ENCODE data around the gene GIMAP7.
"Not testable (repeated sequence)": the region's sequence is repeated elsewhere in the genome, so short reads cannot be mapped to it uniquely, and the experiment has no call there.

The GIMAP7 gene

DNA sequence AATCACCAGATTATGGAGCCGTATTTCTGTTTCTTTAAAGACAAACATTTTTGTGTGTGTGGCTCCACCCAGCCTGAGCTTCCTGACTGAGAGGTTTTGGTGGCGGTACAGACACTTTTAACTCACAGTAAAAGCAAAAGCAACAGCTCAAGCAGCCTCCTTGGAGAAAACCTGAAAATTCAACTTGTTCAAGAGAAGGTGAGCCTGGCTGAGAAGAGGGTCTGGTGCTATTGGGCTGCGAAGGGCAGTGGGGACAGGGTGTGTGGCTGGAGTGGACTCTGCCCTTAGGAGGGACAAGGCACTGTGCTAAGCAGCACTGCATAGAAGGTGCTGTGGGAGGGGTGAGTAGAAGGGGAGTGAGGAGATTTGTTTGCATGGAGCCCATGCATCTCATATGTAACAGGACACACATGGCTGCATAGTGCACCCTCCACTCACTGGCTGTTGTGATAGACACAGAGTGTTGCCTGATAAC is at the start of gene GIMAP7:
Gene GIMAP7, plus strand, starts transcription at position 125 of the 475 bp plus-strand sequence. CDS start 5,103 bp downstream, outside the sequence.
- in situ Hi-C loops (cut with MboI; ENCODE audit: low sequenced_read_pairs), result no loop called here

DNA sequence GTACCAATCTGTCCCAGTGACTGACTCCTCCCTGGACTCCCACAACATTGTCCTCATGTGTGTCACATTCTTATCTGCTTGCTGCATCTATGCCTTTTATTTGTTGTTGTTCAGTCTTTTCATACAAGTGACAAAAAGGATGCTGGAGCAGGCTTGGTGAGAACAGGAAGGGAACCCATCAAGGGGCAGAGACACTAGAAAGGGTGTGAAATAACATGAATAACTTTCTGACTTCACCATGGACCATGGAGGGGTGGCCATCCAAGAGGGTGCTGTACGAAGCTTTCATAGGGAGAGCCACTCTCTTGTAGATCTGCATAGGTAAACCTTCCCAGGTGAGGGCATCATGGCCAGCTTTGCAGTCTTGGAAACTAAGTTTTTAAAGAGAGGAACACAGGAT is 49.7 kb upstream of the GIMAP7 start:
- in situ Hi-C loops (cut with MboI; ENCODE audit: low sequenced_read_pairs), result no loop called here

DNA sequence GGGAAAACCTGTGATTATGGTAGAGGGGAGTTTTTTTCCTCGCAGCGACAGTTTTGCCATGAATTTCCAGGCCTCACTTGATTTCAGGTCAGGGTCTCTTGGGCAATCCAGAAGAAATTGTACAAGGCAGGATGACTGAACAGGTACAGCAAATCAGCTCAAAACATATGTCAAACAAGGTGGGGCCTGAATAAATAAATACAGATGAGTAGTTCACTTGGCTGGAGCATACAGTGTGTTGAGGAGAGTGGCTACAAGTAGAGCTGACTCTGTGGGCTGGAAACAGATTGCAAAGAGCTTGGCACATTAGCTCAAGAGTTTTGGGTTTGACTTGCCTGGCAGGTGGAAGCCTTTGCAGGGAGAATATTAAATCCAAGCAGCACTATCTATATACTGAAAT is 49.3 kb upstream of the GIMAP7 start:
- in situ Hi-C loops (cut with MboI; ENCODE audit: low sequenced_read_pairs), result no loop called here

DNA sequence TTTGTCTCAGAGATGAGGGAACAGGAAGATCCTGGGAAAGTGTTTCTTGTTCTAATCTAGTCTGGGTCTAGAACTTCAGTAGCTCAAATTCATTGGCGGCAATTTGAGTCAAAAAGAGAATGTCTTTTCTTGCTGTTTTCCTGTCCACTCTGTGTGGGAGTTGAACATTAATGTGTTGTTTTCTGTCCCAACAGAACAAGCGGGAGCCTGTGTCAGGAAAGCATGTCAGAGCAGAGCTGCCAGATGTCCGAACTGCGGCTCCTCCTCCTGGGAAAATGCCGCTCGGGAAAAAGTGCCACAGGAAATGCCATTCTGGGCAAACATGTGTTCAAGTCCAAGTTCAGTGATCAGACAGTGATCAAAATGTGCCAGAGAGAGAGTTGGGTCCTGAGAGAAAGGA is 48.2 kb upstream of the GIMAP7 start:
- in situ Hi-C loops (cut with MboI; ENCODE audit: low sequenced_read_pairs), result no loop called here

DNA sequence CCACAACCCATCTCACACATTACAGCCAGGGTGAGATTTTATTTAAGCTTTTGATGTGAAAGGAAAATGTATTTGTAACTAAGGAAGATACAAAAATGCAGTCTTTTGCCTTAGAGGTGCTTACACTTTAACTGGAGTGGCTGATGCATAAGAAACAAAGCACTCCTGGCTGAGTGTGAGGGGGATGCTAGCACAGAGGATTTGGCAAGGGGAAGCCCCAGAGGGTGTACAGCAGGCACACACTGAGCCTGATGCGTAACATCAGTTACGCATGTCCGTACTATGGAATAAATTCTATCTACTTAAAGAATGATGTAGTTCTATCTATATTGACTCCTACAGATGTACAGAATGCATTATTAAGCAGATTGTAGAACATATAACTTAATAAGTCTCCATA is 46.4 kb upstream of the GIMAP7 start:
- in situ Hi-C loops (cut with MboI; ENCODE audit: low sequenced_read_pairs), result no loop called here

DNA sequence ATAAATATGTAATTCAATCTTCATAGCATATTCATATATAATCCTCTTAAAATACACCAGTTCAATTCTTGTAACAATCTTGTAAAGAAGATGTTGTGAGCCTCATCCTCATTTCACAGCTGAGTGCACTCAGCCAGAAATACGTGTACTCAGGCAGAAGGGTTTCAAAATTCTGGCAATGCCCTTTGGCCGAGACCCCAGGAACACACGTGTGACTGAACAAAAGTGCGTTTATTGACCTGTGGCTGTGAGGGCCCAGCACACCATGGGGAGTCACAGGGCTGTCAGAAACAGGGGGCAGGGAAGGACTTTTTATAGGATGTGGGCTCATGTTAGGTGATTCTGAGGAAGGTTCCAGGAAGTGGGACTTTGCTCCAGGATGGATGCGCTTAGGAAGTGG is 42.8 kb upstream of the GIMAP7 start:
- in situ Hi-C loops (cut with MboI; ENCODE audit: low sequenced_read_pairs), result no loop called here

DNA sequence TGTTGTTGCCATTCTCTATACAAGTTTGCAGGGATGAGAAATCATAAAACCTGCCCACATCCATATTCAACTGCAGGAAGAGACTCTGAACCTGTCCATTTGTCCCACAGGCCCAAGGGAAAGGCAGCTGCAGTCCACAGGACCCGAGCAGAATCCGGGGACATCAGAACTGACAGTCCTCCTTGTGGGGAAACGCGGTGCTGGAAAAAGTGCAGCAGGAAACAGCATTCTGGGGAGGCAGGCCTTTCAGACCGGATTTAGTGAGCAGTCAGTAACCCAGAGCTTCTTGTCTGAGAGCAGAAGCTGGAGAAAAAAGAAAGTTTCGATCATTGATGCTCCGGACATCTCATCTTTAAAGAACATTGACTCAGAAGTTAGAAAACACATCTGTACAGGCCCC is 40.8 kb upstream of the GIMAP7 start:
- in situ Hi-C loops (cut with MboI; ENCODE audit: low sequenced_read_pairs), result no loop called here

DNA sequence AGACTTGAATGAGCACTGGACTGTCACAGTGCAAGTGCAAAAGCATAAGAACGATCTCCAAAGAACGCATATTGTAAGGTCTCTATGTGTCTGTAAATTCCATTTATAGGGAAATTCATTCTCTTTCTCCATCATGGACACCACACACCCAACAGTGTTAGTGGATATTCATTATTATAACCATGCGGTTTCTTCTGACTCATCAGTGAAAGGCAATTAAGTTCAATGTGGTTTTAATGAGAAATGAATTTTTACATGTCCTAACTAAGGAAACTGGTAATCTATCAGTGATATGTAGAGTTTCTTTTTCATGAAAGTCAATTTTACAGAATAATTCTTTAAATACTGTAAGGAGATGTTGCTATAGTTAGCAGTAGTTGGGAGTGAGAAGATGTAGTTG is 38.4 kb upstream of the GIMAP7 start:
- in situ Hi-C loops (cut with MboI; ENCODE audit: low sequenced_read_pairs), result no loop called here

DNA sequence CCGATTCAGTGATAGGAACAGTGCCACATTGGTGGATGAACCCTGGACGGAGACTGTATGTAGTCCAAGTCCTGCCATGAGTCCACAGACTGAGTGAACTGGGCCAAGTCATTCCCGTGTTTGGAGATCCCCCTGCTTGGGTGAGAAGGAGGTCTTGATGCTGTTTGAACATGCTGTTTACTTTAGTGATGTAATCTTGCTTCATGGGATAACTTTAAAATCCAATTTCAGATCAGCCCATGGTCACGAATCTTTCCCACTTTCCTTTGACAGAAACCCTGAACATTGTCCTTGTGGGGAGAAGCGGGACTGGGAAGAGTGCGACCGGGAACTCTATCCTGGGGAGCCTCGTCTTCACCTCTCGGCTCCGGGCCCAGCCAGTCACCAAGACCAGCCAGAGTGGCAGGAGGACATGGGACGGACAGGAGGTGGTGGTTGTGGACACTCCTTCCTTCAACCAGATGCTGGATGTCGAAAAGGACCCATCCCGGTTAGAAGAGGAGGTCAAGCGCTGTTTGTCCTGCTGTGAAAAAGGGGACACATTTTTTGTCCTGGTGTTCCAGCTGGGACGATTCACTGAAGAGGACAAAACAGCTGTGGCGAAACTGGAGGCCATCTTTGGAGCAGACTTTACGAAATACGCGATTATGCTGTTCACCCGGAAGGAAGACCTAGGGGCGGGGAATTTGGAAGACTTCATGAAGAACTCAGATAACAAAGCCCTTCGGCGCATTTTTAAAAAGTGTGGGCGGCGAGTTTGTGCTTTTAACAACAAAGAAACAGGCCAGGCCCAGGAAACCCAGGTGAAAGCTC is 37.6 kb upstream of the GIMAP7 start:
- in situ Hi-C loops (cut with MboI; ENCODE audit: low sequenced_read_pairs), result no loop called here

DNA sequence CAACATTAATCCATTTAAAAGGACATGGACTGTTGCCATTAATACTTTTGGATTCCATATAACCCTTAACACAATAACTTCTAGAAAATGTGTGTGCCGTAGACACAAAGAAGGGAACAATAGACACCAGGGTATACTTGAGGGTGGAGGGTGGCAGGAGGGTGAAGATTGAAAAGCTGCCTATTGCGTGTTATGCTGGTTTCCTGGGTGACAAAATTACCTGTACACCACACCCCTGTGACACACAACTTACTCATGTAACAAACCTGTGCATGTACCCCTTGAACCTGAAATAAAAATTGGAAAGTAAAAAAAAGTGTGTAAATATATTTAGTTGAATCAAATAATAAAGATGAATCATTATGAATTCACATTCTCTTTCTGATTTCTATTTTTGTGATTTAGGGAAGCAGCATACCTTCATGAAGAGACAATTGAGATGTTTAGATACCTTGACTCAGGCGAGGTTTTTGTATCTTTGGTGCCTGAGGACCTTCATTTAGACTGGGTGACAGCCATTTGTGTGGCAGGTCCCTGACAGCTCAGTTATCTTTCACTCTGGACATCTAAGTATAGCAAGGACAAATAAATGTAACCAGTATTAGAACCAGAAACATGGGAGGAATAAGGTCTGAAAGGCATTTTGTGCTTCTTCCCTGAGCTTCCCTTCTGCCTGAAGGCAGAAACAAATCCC is 35.5 kb upstream of the GIMAP7 start:
- in situ Hi-C loops (cut with MboI; ENCODE audit: low sequenced_read_pairs), result no loop called here

DNA sequence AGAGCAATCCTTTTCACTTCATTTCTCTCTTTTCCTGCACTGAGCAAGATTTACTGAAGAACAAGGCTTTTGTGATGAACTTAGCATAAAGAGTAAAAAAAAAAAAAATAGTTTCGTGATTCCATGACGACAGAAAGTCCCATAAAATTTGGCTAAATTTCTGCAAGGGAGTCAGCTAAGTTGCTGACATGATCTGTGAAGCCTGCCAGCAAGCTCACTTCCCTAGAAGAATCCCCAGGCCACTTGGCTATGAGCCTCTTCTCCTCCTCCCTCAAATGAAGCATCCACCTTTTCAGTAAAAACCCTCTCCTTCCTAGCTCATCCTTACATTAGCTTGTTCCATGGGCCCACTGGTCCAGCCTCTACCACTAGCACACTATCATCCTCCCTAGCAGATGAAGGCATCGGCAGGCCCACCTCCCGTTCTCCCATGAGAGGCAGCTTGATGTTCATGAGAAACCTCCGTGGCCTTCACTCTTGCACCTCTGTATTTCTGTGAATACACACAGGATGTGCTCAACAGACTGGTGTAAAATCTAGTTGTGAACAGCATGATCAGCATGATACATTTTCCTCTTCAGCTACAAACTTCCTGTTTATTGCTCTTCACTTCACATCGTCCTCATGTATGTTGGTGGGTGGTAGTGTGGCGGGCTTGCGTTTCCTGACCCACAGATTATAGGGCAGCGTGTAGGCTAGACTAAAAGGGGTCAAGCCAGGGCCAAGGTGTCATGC is 33.3 kb upstream of the GIMAP7 start:
- in situ Hi-C loops (cut with MboI; ENCODE audit: low sequenced_read_pairs), result no loop called here

DNA sequence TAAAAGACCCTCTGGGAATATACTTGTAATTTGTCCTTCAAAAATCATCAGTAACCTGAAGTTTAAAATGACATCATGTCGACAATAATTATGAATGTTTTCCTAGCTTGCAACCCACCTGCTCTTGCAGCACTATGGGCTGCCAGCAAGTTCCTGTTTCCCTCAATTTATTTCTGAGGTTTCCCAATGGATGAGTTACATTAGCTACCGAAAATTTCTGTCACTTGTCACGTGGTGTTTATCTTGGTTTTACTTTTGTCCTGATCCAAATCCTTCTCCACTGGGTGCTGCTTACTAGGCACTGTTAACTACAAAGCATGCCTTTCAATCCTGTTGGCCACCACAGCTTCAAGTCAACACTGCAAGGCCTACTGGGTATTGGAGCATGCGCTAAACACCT is 32.8 kb upstream of the GIMAP7 start:
- in situ Hi-C loops (cut with MboI; ENCODE audit: low sequenced_read_pairs), result no loop called here

DNA sequence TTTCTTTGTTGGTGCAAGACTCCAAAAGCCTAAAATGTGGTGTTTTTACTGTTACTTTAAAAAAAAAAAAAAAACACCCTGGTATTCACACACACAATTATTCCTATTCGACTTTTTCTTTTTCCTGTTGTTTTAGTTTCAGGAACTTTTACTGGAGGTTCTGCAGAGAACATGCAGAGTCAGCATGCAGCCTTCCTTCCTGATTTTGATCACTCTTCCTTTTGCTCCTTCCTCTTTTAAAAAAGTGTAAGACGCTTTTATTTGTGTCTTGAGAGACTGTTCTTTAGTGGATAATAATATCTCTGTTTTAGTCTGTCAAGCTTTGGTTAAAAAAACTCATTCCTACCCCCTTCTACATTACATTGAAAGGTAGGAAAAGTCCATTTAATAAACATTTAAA is 31.2 kb upstream of the GIMAP7 start:
- in situ Hi-C loops (cut with MboI; ENCODE audit: low sequenced_read_pairs), result not testable (repeated sequence)

DNA sequence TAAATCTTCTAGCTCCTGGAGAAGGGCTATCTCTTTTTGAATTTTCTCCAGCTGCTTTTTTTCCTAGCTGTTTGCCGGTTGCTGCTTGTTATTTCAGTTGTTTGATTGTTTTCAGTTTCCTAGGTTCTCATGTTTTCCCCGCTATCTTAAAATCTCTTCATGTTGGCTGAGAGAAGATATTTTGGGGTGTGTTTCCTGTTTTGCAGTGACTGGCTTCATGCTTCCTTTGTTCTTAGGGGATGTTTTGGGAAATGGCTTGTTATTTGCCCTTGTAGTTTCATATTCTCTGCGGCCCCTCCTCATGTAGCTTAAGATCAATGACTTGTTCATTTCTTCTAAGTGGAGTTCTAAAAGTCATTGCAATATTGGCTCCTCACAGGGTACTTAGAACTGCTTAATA is 30.6 kb upstream of the GIMAP7 start:
- in situ Hi-C loops (cut with MboI; ENCODE audit: low sequenced_read_pairs), result not testable (repeated sequence)

DNA sequence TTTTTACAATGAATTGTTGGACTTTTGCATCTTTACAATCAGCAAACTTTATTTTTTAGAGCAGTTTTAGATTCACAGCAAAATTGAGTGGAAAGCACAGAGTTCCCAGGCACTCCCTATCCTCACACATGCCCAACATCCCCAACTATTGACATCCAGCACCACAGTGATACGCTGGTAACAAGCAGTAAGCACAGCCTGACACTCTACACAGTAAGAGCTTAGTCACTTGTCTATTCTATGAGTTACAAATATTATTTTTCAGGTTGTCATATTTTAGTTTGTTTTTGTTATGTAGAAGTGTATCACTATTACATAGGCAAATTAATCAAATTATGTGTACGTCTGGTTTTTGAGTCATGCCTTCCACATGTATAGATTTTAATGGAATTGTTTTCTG is 27.0 kb upstream of the GIMAP7 start:
- in situ Hi-C loops (cut with MboI; ENCODE audit: low sequenced_read_pairs), result no loop called here

DNA sequence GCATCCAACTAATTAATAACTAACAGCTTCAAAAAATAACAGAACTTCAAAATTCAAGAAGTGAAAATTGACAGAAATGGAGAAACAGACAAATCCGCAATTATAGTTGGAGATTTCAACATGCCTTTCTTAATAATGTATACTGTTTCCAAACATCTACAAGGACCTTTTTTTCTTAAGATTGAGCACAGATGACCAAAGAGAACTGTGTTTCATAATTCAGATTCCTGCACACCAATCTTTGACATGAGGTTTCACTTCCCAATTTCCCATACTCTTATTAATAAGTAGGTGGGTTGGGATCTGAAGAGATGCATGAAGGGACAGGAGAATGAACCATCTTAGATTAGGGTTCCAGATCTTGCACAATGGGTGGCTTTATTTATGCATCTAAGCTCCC is 24.9 kb upstream of the GIMAP7 start:
- in situ Hi-C loops (cut with MboI; ENCODE audit: low sequenced_read_pairs), result no loop called here

DNA sequence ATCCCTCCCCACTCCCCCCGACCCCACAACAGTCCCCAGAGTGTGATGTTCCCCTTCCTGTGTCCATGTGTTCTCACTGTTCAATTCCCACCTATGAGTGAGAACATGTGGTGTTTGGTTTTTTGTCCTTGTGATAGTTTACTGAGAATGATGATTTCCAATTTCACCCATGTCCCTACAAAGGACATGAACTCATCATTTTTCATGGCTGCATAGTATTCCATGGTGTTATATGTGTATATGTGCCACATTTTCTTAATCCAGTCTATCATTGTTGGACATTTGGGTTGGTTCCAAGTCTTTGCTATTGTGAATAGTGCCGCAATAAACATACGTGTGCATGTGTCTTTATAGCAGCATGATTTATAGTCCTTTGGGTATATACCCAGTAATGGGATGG is 21.2 kb upstream of the GIMAP7 start:
- in situ Hi-C loops (cut with MboI; ENCODE audit: low sequenced_read_pairs), result not testable (repeated sequence)

DNA sequence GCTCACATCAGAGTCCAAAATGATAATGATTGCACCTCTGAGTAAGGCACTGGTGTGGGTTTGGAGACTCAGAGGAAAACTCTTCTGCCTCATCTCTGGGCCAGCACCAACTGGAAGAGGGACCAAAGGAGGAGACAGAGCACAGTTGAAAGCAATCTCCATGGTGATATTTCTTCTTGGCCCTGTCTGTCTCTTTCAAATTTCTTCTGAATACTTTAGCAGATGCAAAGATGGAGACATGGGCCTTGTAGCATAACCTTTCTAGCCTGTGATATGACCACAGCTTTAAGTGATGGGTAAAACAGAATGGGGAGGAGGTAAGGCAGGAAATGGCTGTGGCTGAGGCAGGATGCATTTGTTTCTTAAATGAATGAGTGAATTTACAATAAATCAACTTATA is 12.2 kb upstream of the GIMAP7 start:
- in situ Hi-C loops (cut with MboI; ENCODE audit: low sequenced_read_pairs), result no loop called here

DNA sequence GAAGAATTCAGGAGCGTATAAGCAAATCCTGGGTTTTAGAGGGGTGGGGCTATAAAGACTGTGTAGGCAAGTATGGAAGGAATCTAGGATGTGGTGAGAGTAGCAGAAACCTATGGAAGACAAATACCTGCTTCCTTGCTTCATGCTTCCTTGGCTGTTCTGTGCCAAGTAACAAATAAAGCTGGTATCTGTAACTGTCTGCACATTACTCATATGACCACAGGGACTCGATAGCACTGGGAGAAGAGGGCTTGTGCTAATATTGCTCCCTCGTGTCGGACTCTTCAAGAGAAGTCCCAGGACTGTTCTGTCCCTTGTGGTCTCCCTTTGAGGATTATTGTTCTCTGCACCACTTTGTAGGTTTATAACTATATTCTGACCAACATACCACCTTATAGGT is 11.5 kb upstream of the GIMAP7 start:
- in situ Hi-C loops (cut with MboI; ENCODE audit: low sequenced_read_pairs), result no loop called here

DNA sequence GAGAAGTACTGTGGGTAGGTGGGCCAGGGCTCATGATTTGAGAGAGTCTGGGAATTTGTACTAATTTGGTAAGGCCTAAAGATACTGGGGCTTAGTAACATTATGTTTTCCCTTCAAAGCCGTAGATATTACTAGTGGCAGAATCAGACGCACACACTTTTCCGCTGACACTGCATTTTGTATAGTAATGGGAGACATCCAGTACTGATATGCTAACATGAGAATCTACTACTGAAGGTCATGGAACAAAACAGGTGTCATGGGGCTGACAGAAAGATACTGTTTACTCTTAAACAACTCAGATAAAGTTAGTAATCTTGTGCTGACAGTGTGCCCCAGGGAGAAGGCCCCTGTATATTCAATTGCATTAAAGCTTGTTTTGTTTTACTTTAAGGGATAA is 11.1 kb upstream of the GIMAP7 start:
- in situ Hi-C loops (cut with MboI; ENCODE audit: low sequenced_read_pairs), result no loop called here

DNA sequence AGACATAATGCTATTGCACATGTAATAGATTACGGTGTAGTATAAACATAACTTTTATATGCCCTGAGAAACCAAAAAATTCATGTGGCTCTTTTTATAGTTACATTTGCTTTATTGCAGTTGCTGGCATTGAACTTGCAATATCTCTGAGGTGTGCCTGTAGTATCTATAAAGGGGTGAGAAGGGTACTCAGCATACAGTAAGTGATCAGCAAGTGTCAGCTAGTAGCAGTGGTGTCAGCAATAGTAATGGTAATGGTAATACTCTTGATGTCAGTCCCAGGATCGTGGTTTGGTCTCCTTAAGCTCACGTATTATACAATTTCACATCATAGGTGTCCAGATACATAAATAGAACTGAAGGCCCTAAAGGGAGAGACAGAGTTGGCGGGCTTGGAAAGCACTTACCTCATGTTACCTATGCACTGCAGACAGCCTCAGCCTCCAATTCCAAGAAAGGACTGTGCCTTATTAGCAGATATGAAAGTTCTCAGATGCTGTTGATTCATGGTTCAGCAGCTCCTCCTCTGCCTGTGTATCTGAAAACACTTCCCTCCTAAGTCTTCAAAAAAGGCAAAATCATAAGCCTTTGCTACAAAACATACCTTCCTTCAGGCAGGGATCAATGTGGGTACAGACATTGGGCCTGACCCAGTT is 6.6 kb upstream of the GIMAP7 start:
- in situ Hi-C loops (cut with MboI; ENCODE audit: low sequenced_read_pairs), result no loop called here

Data from HL-60/S4 treated with phorbol 12-myristate 13-acetate at 8.2 ng/mL for 4 days and 3 days (cell line).